Lower leg skin (tissue), 3 donors: ENCODE data around the gene KLHL25.

Experiments
- CTCF ChIP-seq, 3 donors: fragments of 450-650 bp; IDR thresholded peaks; one replicate each; pipeline ENCODE4 v1.5.1; 2016; ENCODE audit warnings: antibody characterized with exemption in 3 of 3, mild to moderate bottlenecking in 3 of 3, moderate library complexity in 2 of 3
- POLR2A ChIP-seq, 2 donors: fragments of 450-650 bp; IDR thresholded peaks; one replicate each; pipeline ENCODE4 v1.6.1; 2016 to 2017; ENCODE audit warnings: antibody characterized with exemption in 2 of 2, mild to moderate bottlenecking in 1 of 2, moderate library complexity in 1 of 2

DNA sequence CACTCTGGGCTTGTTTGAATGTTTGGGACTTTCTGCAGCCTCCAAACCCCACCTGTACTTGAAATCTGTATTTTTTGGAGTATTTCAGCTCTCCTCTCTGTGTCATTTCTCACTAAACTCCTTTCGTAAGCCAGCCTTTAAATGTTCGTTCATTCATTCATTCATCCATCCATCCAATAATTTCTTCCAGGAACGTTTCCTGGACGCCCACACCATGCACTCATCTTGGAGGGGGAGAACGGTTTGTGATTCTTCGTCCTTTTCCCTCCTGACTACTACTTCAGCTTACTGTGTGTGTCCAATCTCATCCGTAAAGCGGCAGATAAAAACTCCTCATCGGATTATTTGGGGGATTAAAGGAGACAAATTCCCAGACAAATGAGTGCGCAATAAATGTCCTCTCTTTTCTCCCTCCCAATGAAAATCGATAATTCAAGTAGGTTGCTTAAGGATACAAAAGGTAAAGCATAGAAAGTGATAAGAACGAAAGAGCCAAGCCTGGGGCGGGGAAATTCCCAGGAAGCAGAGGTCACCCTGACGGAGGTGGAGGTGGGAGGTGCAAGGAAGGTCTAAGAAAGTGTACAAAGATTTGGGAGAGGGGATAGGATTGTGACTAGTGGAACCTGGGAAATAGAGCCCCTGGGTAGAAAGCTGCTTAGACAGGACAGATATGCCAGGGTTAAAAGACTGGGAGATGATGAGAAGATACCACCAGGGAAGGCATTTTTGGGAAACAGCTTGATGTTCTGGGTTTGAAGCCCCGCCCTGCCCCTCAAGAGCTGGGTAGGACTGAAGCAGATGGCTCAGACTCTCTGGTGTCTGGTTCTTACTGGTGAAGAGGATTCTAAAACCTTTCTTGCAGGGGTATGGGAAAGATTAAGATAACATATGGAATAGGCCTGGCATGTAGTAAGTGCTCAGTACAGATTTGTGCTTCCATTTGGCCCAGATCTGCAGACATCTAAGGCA lies 896 bp upstream of the KLHL25 start:
- no peak for TF ChIP-seq CTCF (IDR thresholded peaks at IDR 0.05)
- TF ChIP-seq POLR2A (IDR thresholded peaks at IDR 0.05), result no peak
